ENCODE results near the gene POLR3B. TPM values are rescaled to one million over a fixed set of nuclear protein-coding genes. Genes with fewer than 3 reads are reported as not detected.
"Not testable (repeated sequence)": the region's sequence is repeated elsewhere in the genome, so short reads cannot be mapped to it uniquely, and the experiment has no call there.

The POLR3B gene
- total and polyA plus RNA-seq, 9 donors, result 8.9 to 13.3 (median 11.8) TPM

DNA sequence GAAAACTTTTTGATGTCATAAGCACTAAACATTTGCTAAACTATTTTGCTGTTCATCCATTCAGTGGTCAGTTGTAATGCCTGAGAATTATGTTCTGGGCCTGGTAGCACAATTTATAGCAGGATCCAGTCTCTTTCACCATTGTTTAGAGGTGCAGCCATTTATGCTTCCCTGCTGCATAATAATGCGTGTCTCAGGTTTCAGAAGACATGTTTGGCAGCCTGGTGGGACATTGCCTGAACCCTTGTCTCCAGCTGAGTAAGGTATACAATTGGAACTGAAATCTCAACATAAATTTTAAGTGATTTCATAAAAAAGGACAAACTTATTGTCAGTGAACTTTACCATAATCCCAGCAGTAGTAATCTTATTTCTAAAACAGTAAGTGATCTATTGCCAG lies 94.8 kb downstream of the POLR3B start:
- WGBS (ENCODE audit: insufficient coverage), result 40% methylated on average over 1 of the region's 1 CpG
- DNase-seq, result no peak
- no peaks in the 10 kb centered on the region for H3K27me3 ChIP-seq (ENCODE audit: control insufficient read depth, insufficient read depth, low read length)

DNA sequence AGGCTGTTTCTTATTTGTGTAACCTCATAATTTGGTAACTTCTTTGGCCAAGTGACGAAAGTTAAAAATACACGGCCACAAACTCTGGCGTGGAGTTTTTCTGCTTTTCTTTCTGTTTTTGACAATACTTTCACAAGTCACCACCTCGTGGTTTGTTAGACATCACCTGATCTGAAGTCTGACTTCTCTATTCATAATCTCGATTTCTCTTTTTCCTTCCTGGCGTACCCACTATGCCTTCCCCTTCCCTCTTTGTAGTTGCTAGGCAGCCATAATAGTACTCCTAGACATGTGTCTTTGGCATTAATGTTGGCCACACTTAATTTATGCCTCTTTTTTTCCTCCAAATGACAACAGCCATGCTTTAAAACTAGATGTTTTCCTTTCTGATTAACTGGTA lies 97.6 kb downstream of the POLR3B start:
- H3K27me3 ChIP-seq (ENCODE audit: control insufficient read depth, insufficient read depth, low read length), result no peaks in the 10 kb centered on the region
- no peaks in the 10 kb centered on the region for H3K4me1 ChIP-seq (ENCODE audit: control insufficient read depth, insufficient read depth, low read length)
- 76% methylated on average over 4 of the region's 6 CpGs for WGBS (ENCODE audit: insufficient coverage)
- H3K27ac ChIP-seq (ENCODE audit: low read length), result no peak overlapping the region
- H3K9me3 ChIP-seq (replicated peaks; ENCODE audit: control insufficient read depth, low read depth, low read length), result no peaks in the 10 kb centered on the region
- peaks cover 18% of the 10 kb centered on the region for H3K36me3 ChIP-seq (ENCODE audit: control insufficient read depth, insufficient read depth, low read length)
- H3K4me3 ChIP-seq (ENCODE audit: low read length), result no peak overlapping the region
- peak; percentile 44 for DNase-seq

More for the DNA sequence above, 94.8 kb downstream of the POLR3B start:
- H3K9me3 ChIP-seq (replicated peaks; ENCODE audit: control insufficient read depth, low read depth, low read length), result no peaks in the 10 kb centered on the region
- H3K4me1 ChIP-seq (ENCODE audit: control insufficient read depth, insufficient read depth, low read length), result no peaks in the 10 kb centered on the region
- peaks cover 4% of the 10 kb centered on the region for H3K36me3 ChIP-seq (ENCODE audit: control insufficient read depth, insufficient read depth, low read length)
- H3K4me3 ChIP-seq (ENCODE audit: low read length), result no peak overlapping the region
- no peak overlapping the region for H3K27ac ChIP-seq (ENCODE audit: low read length)

DNA sequence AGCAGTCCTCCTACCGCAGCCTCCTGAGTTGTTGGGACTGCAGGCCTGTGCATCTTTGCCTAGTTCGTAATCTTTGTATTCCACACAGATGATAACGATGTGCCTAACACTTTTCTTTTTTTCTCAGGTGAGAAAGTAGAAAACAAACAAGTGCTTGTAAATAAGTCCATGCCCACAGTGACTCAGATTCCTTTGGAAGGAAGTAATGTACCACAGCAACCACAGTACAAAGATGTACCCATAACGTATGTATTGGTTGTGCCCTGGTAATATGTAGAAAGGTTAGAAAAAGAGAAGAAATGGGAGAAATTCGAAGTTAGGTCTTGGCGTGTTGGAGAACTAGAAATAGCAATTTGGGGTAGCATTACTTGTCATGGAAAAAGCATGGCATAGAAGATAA lies 101.6 kb downstream of the POLR3B start:
- Histone ChIP-seq H3K27ac (ENCODE audit: low read length) (no peak overlapping the region), H3K36me3 (ENCODE audit: control insufficient read depth, insufficient read depth, low read length) (peaks cover 29% of the 10 kb centered on the region), H3K4me3 (ENCODE audit: low read length) (no peak overlapping the region), H3K27me3 (ENCODE audit: control insufficient read depth, insufficient read depth, low read length) (no peaks in the 10 kb centered on the region), H3K4me1 (ENCODE audit: control insufficient read depth, insufficient read depth, low read length) (no peaks in the 10 kb centered on the region), H3K9me3 (replicated peaks; ENCODE audit: control insufficient read depth, low read depth, low read length) (no peaks in the 10 kb centered on the region)
- DNase-seq, result no peak
- 88% methylated on average over 4 of the region's 6 CpGs for WGBS (ENCODE audit: insufficient coverage)

DNA sequence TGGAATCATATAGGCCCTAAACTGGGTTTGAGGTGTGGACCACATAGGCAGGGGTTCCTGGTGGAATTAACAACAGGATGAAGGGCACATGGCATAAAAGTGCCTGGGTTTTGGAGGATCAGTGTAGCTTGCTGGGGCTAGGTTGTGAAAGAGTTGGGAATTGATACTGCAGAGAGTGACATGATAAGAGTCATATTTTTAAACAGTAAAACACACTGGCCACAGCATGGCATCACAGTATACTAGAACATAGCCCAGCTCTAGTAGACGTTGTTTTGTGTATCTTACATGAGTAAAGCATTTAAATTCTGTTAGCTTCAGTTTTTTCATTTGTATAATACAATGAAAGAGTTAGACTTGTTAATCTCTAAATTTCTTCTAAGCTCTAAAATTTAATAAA lies 102.0 kb downstream of the POLR3B start:
- H3K36me3 ChIP-seq (ENCODE audit: control insufficient read depth, insufficient read depth, low read length), result peaks cover 29% of the 10 kb centered on the region
- H3K9me3 ChIP-seq (replicated peaks; ENCODE audit: control insufficient read depth, low read depth, low read length), result no peaks in the 10 kb centered on the region
- DNase-seq, result no peak
- WGBS (ENCODE audit: insufficient coverage), result no CpG with 5 or more reads among the region's 1 CpG
- H3K27ac ChIP-seq (ENCODE audit: low read length), result no peak overlapping the region
- H3K27me3 ChIP-seq (ENCODE audit: control insufficient read depth, insufficient read depth, low read length), result no peaks in the 10 kb centered on the region
- no peak overlapping the region for H3K4me3 ChIP-seq (ENCODE audit: low read length)
- H3K4me1 ChIP-seq (ENCODE audit: control insufficient read depth, insufficient read depth, low read length), result no peaks in the 10 kb centered on the region

DNA sequence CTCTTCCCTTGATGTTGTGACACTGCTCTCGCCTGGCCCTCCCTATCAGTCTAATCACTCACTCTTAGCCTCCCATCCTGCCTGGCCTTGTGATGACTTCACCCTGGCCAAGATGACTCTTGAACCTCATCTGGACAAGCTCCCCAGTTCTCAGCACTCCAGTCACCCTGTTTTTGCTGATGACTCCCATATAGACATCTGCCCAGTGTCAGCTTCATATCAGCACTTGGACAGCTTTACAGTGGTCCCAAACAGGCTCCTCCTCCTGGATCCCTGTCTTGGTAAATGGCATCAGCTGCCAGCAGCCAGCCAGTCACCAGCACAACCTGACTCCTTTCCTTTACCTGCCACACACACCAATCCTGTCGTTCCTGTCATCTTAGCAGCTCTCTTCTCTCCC lies 104.2 kb downstream of the POLR3B start:
- DNase-seq, result no peak
- H3K27ac ChIP-seq (ENCODE audit: low read length), result no peak overlapping the region
- 100% methylated on average over 2 of the region's 2 CpGs for WGBS (ENCODE audit: insufficient coverage)
- no peaks in the 10 kb centered on the region for H3K27me3 ChIP-seq (ENCODE audit: control insufficient read depth, insufficient read depth, low read length)
- H3K4me3 ChIP-seq (ENCODE audit: low read length), result no peak overlapping the region
- H3K9me3 ChIP-seq (replicated peaks; ENCODE audit: control insufficient read depth, low read depth, low read length), result no peaks in the 10 kb centered on the region
- no peaks in the 10 kb centered on the region for H3K4me1 ChIP-seq (ENCODE audit: control insufficient read depth, insufficient read depth, low read length)
- peaks cover 29% of the 10 kb centered on the region for H3K36me3 ChIP-seq (ENCODE audit: control insufficient read depth, insufficient read depth, low read length)

DNA sequence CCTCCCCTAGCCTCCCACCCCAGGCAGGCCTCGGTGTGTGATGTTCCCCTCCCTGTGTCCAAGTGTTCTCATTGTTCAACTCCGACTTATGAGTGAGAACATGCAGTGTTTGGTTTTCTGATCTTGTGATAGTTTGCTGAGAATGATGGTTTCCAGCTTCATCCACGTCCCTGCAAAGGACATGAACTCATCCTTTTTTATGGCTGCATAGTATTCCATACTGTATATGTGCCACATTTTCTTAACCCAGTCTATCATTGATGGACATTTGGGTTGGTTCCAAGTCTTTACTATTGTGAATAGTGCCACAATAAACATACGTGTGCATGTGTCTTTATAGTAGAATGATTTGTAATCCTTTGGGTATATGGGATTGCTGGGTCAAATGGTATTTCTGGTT lies 108.1 kb downstream of the POLR3B start:
- not testable (repeated sequence) for DNase-seq; H3K27ac ChIP-seq (ENCODE audit: low read length); H3K9me3 ChIP-seq (replicated peaks; ENCODE audit: control insufficient read depth, low read depth, low read length); H3K4me3 ChIP-seq (ENCODE audit: low read length); H3K4me1 ChIP-seq (ENCODE audit: control insufficient read depth, insufficient read depth, low read length); H3K27me3 ChIP-seq (ENCODE audit: control insufficient read depth, insufficient read depth, low read length)
- peaks cover 11% of the 10 kb centered on the region for H3K36me3 ChIP-seq (ENCODE audit: control insufficient read depth, insufficient read depth, low read length)
- WGBS (ENCODE audit: insufficient coverage), result no CpG with 5 or more reads among the region's 4 CpGs

DNA sequence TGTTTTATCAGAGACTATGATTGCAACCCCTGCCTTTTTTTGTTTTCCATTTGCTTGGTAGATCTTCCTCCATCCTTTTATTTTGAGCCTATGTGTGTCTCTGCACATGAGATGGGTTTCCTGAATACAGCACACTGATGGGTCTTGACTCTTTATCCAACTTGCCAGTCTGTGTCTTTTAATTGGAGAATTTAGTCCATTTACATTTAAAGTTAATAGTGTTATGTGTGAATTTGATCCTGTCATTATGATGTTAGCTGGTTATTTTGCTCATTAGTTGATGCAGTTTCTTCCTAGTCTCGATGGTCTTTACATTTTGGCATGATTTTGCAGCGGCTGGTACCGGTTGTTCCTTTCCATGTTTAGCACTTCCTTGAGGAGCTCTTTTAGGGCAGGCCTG lies 118.1 kb downstream of the POLR3B start:
- not testable (repeated sequence) for DNase-seq; H3K4me3 ChIP-seq (ENCODE audit: low read length); H3K9me3 ChIP-seq (replicated peaks; ENCODE audit: control insufficient read depth, low read depth, low read length); H3K36me3 ChIP-seq (ENCODE audit: control insufficient read depth, insufficient read depth, low read length); H3K27ac ChIP-seq (ENCODE audit: low read length); H3K27me3 ChIP-seq (ENCODE audit: control insufficient read depth, insufficient read depth, low read length); H3K4me1 ChIP-seq (ENCODE audit: control insufficient read depth, insufficient read depth, low read length)
- WGBS (ENCODE audit: insufficient coverage), result no CpG with 5 or more reads among the region's 3 CpGs

DNA sequence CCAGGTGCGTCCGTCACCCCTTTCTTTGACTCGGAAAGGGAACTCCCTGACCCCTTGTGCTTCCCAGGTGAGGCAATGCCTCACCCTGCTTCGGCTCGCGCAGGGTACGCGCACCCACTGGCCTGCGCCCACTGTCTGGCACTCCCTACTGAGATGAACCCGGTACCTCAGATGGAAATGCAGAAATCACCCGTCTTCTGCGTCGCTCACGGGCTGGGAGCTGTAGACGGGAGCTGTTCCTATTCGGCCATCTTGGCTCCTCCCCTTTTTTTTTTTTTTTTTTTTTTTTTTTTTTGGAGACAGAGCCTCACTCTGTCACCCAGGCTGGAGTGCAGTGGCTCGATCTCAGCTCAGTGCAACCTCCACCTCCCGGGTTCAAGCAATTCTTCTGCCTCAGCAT lies 120.1 kb downstream of the POLR3B start:
- not testable (repeated sequence) for H3K36me3 ChIP-seq (ENCODE audit: control insufficient read depth, insufficient read depth, low read length); H3K4me1 ChIP-seq (ENCODE audit: control insufficient read depth, insufficient read depth, low read length); H3K9me3 ChIP-seq (replicated peaks; ENCODE audit: control insufficient read depth, low read depth, low read length); H3K4me3 ChIP-seq (ENCODE audit: low read length); H3K27ac ChIP-seq (ENCODE audit: low read length); DNase-seq; H3K27me3 ChIP-seq (ENCODE audit: control insufficient read depth, insufficient read depth, low read length)
- 71% methylated on average over 3 of the region's 18 CpGs for WGBS (ENCODE audit: insufficient coverage)

DNA sequence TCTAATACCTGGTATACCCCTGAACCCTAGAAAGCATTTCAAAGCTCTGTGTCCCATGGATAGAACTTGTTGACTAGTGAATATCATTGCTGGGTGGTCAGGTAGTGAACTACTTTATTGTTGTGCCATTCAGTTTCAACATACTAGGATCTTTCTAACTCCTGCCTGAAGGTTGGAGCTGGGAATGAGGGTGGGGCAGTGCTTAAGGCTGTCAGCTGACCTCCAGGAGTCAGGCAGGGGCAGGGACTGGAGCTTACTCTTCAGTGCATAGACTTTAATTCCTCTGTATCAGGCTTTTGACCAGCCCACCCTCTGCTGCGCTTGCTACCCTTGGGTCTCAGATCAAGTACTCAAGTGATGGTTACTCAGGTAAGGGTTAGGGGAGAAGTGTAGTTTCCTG lies 122.7 kb downstream of the POLR3B start:
- Histone ChIP-seq H3K4me3 (ENCODE audit: low read length) (no peak overlapping the region), H3K27ac (ENCODE audit: low read length) (no peak overlapping the region), H3K4me1 (ENCODE audit: control insufficient read depth, insufficient read depth, low read length) (no peaks in the 10 kb centered on the region), H3K27me3 (ENCODE audit: control insufficient read depth, insufficient read depth, low read length) (no peaks in the 10 kb centered on the region), H3K9me3 (replicated peaks; ENCODE audit: control insufficient read depth, low read depth, low read length) (no peaks in the 10 kb centered on the region), H3K36me3 (ENCODE audit: control insufficient read depth, insufficient read depth, low read length) (peaks cover 4% of the 10 kb centered on the region)
- no CpG with 5 or more reads among the region's 1 CpG for WGBS (ENCODE audit: insufficient coverage)
- no peak for DNase-seq

DNA sequence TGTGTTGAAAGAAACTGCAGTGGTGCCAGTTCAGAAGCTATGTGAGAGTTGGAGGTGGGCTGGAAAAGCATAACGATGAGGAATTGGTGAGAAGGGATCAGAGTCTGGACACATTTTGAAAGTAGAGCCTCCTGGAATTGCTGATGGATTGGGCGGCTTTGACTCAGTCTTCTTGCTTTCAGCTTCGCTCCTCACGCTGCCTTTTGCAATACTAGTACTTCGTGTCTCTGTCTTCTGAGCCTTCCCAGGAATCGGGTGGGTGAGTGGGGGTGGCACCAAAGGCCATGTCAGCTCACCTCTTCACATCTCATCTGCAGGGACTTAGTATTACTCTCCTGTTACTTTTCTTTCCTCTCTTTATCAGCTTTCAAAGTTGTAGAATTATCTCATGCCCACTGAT lies 123.7 kb downstream of the POLR3B start:
- H3K4me3 ChIP-seq (ENCODE audit: low read length), result no peak overlapping the region
- DNase-seq, result no peak
- H3K36me3 ChIP-seq (ENCODE audit: control insufficient read depth, insufficient read depth, low read length), result peaks cover 5% of the 10 kb centered on the region
- no peaks in the 10 kb centered on the region for H3K4me1 ChIP-seq (ENCODE audit: control insufficient read depth, insufficient read depth, low read length)
- no peak overlapping the region for H3K27ac ChIP-seq (ENCODE audit: low read length)
- 75% methylated on average over 1 of the region's 6 CpGs for WGBS (ENCODE audit: insufficient coverage)
- no peaks in the 10 kb centered on the region for H3K27me3 ChIP-seq (ENCODE audit: control insufficient read depth, insufficient read depth, low read length)
- no peaks in the 10 kb centered on the region for H3K9me3 ChIP-seq (replicated peaks; ENCODE audit: control insufficient read depth, low read depth, low read length)

DNA sequence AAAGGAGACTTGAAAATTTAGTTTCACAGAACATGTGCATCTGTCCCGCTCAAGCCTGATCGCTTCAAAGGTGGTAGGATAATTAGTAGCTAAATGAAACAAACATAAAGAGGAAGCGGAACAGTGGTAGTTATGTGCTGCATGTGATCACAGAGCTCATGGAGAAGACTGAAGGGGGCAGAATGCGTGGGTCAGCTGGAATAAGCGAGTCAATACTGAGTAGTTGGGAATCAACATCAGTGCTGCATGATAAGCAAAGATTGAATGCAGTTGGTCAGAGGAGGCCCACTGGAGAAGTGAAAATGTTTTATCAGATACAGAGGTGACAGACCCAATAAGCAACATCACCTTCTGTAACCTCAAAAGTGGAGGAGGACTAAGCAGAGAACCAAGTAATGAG lies 130.1 kb downstream of the POLR3B start:
- Histone ChIP-seq H3K4me1 (ENCODE audit: control insufficient read depth, insufficient read depth, low read length) (no peaks in the 10 kb centered on the region), H3K4me3 (ENCODE audit: low read length) (no peak overlapping the region), H3K36me3 (ENCODE audit: control insufficient read depth, insufficient read depth, low read length) (peaks cover 5% of the 10 kb centered on the region), H3K9me3 (replicated peaks; ENCODE audit: control insufficient read depth, low read depth, low read length) (no peaks in the 10 kb centered on the region), H3K27me3 (ENCODE audit: control insufficient read depth, insufficient read depth, low read length) (no peaks in the 10 kb centered on the region), H3K27ac (ENCODE audit: low read length) (no peak overlapping the region)
- no peak for DNase-seq
- 100% methylated on average over 2 of the region's 5 CpGs for WGBS (ENCODE audit: insufficient coverage)

Data from muscle of leg (tissue), 11 donors.